ENCODE measurements around the gene FAM163B.
A peak's percentile ranks its signal among the peaks of the same experiment; 100 is the strongest.

FAM163B gene

DNA sequence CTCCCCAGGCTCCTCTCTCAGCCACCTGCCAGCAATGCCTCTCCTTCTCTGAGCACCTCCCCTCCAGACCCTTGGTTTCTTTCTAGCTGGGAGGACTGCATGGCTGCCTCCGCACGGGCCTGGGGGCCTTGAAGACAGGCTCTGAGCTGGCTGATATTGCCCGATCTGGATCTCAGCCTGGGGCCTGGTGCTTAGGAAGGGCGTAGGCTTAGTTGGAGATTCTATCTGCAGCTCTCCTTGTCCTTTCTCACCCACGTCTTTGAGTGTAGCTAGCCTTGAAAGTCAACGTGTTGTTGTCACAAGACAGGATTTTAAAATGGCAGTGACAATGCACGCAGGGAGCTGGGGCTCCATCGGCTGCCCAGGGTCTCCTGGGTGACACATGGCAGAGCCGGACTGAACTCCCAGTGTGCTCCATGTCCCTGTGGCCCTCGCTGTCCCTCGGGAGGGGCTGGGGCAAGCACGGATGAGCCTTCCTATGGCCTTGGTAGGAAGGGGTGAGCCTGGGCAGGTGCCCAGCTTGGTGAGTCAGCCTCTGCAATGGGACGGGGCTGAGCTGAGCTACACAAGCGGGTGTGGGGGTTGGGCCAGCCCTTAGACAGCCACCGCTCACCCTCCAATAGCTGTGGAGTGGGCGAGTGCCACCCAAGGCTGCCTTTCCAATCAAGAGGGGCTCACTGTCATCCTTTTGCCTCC, 65.3 kb downstream of the FAM163B start:
- DNase-seq (ENCODE audit: low spot score): no peak

DNA sequence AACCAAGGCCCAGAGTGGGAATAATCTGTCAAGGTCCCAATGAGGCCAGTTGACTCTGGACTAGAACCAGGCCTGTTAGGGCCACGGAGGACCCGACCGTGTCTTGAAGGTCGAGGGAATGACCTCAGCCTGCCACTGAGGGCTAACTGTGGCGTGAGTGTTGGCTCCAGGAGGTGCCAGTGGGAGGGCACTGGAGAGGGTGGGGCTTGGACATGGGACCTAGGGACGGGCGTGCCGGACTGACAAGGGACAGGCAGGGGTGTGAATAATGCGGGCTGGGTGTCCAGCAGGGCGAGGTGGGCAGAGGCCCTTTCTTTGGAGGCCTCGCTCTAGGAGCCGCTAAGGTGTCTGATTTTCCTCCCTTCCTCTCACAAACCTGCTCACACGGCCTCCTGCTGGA, 67.2 kb downstream of the FAM163B start:
- DNase-seq (ENCODE audit: low spot score): no peak

DNA sequence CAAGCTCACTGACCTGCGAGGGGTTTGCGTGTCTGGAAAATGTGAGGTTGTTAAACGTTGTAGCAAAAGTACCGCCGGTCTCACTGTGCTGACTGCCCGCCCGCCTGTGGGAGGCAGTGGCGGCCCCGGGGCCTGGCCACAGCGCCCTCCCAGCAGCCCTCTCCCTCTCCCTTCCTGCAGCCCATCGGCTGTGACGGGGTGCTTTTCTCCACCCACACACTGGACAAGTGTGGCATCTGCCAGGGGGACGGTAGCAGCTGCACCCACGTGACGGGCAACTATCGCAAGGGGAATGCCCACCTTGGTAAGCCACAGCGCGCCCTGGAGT, 68.5 kb downstream of the FAM163B start:
- no peak for DNase-seq (ENCODE audit: low spot score)

DNA sequence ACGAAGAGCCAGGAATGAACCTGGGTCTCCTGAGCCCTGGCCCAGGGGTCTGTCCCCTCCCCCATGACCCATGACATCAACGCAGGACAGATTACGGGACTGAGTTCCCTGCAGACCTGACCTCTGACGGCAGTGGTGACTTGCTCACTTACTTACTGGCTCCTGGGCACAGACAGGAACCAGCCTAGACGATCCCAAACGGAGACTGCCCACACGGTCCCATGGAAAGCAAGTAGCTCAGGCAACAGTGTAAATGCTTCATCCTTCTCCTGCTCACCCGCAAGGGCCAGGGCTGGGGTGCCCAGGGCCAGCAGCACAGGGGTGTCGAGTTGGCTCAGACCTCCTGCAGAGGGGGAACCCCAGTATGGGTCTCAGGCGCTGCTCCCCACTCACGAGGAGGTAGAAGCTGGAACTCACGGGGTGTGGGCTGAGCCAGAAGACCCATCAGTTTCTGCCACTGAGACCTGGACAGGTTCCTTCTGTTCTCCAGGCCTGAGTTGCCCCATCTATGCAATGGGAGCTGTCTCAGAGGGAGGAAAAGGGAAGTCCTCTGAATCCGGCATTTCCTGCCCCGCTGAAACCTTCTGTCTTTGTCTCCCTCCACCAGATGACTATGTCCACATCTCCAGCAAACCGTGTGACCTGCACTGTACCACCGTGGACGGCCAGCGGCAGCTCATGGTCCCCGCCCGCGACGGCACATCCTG, 69.0 kb downstream of the FAM163B start:
- no peak for DNase-seq (ENCODE audit: low spot score)

DNA sequence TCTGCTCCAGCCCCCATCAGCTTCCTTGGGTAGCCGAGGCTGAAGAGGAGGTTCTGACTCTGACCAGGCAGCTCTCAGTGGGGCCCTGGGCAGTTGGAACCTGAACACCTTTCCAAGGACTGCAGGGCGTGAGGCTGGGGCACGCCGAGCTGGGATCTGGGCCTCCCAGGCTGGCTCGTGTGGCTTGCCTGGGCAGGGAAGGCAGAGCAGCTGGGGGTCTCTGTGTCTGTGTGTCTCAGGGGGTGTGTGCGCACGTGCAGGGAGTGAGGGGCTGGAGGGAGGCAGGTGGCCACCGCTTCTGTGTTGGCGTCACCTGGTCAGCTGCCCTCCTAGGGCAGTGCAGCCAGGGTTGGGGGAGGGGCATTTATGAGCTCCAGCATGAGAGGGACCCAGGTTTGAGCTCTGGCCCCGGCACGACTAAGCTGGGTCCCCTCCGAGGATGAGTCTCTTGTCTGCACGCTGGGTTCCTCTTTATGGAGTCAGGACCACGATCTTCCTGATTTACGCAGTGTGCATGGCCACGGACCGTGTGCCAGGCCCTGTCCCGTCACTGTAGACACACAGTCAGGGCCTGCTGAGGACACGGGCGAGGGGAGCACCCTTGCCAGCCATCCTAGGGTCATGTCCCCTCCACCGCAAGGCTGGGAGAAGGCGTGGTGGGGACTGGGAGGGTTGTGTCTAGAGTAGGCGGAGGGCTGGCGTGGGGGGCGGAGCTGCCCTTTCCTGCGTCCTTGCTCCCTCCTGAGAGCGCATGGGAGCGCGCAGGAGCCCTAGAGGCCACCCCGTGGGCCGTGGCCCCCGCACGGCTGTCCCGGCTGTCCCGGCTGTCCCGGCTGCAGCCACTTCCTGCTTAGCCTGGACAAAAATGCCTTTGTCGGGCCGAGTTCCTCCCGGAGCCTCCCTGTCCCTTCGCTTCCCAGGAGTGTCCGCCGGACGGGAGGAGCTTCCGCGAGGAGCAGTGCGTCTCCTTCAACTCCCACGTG, 70.0 kb downstream of the FAM163B start:
- DNase-seq (ENCODE audit: low spot score): no peak

DNA sequence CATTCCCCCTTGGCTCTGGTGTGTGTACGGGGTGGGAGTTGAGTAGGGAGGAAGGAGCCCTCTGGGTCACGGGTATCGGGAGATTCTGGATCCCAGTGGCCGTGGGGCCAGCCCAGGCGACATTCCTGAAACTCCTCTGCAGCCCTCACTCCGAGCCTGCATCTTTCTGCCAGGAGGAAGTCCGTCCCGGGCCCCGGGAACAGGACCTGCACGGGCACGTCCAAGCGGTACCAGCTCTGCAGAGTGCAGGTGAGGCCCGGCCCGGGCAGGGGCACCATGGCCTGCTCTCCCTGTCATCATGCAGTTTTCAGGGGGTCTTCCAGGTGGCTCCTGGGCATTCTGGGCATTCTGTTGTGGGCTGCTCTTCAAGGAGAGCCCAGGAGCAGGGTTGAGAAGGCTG, 71.0 kb downstream of the FAM163B start:
- DNase-seq (ENCODE audit: low spot score): no peak

DNA sequence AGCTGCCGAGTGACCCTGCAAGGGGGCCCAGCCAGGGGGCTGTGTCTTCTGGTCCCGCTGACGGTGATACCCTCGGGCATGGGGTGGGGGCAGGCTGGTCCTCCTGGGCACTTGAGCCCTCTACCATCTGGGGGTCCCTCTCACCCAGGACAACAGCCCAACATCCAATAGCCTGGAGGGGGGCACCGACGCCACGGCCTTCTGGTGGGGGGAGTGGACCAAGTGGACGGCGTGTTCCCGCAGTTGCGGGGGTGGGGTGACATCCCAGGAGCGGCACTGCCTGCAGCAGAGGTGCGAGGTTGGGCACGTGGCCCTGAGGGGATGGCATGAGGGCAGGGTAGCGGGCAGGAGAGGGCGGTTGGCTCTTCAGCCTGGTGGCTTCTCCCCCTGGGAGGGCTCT, 71.9 kb downstream of the FAM163B start:
- DNase-seq (ENCODE audit: low spot score): no peak

DNA sequence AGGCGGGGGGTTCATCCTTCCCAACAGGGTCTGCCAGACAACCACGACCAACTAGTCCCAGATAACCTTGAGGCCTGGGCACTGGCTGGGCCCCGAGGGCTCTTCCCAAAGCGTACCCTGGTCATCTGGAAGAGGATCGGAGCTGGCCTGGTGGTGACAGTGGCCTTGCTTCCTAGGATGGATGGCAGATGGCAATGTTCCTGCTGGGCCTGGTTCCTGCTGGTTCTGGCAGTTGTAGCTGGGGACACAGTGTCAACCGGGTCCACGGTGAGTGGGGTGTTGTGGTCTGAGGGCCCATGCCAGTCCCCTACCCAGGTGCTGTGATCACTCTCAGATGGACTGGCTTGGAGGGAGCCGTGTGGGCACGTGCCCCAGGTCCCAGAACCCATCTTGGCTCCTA, 72.7 kb downstream of the FAM163B start:
- no peak for DNase-seq (ENCODE audit: low spot score)

DNA sequence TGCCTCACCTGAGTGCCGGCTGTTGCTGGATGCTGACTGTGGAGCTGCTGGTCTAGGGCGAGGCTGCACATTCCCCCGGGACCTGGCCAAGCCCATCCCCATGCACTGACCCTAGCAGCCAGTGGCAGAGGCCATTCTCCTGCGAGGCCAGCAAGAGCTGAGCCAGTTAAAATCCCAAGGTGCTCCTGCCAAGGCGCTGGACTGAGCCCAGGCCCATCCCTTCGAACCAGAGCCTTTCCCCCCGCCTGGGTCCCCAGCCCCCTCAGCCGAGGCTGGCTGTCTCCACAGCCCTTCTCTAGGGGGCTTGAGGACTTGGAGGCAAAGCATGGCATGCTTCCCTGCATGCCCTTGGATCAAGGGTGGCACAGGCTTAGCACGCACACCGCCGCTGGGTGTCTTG, 73.1 kb downstream of the FAM163B start:
- DNase-seq (ENCODE audit: low spot score): no peak

DNA sequence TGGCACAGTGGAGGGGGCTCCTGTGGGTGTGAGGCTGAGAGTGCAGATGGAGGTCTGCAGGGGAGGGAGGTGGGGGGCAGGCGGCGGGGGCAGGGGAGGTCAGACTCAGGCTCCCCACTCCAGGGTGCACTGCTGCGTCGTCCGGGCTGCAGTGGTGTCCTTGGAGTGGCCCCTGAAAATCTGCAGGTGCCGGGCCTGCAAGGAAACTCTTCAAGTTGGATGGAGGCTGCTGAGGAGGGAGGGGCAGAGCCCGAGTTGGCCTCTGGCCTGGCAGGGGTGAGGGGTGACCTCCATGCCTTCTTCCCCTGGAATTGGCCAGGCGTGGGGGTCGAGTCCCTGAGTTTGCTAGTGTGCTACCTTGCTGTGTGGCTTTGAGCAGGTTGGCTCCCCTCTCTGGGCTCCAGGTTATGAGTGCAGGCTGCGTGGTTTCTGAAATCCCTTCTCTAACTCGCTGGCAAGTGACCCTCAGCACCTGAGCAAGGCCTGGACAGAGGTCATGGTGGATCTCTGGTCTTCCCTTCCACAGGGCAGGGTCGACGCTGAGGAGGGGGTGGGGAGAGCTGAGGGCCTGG, 73.8 kb downstream of the FAM163B start:
- DNase-seq (ENCODE audit: low spot score): no peak

DNA sequence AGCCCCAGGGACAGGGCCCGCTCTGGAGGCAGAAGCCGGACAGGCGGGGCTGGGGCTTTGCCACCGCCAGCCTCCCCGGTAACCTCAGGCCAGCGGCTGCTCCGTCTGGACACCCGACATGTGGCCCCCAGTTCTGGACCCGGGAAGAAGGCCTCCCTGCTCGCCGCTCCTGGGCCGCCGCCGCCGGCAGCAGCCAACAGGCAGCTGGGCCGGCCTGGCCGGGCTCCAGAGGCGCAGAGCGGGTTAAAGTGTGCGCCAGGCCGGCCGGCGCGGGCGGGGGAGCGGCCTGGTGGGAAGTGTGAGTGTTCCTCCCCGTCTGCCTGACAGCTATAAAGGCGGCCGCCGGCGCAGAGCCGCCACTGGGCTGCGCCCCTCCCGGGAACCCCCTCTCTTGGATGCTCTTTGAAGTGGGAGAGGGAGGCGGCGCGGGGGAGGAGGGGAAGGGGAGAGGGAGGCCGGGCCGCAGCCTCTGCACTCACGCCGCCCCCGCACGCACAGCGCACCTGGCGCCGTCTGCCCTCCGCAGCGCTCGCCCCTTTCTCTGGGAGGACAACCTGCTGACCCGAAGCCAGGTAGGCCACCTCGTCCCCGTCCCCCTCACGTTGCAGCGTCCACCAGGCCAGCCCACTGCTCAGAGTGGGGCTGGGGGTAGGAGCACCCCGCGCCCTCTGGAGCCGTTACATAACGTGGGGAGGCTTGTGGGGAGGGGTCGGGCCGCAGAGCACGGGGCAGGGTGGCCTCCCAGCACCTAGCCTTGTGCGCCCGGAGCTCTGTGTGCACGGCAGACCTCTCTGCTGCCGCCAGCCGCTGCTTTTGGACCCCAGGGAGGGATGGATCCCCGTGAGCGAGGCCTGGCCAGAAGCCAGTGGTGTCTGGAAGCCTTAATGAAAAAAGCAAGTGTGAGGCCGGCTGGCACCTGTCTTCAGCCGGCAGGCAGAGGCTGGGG, 74.6 kb downstream of the FAM163B start, which contains the start of gene ADAMTSL2:
TSS of gene ADAMTSL2 (plus strand) at position 359 of the 946 bp plus-strand sequence. CDS start 2,009 bp downstream, outside the sequence.
- DNase-seq (ENCODE audit: low spot score): peak; percentile 85

DNA sequence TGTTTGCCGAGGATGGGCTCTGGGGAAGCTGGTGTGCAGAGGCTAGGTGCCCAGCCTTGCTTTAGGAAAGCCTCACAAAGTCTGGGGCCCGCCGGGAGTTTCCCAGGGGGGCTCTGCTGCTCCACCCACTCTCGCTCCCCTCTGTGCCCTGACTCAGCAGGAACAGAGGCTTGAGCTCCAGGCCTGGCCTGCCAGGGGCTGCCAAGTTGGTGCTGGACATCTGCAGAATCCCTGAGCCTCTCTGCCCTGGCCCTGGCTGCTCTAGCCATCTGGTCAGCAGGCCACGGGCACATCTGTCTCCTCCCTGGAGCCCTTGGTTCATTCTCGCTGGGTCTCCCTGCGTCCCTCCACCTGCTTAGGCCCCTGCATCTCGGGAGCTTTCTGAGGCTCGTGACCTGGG, 75.3 kb downstream of the FAM163B start:
- DNase-seq (ENCODE audit: low spot score): no peak

DNA sequence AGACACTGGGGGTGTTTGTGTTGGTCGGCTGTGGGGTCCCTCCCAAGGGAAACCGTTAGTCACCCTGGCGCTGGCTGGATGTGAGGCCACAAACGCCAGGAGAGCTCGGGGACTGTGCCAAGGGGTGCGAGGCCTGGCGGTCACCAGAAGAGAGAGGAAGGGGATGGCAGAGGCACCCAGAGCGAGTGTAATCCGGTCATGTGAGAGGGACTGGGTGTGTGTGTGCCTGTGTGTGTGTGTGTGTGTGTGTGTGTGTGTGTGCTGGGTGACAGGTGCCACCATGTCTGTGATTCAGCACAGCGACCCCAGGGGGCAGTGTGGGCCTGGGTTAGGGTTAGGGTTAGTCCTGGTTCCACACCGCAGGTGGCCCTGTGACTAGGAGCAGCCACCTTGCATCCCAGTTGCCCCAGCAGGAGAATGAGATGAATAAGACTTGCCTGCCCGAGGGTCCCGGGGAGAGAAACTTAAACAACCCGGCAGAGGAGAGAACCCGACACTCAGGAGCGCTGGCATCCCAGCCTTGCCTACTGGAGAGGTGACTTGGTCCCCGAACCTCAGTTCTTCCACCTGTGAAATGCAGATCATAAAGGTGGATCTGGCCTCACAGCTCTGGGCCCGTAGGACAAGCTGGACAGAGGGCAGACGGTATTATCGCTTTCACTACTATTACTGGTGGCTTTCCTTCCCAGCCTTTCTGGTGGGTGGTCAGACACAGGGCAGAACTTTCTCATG, 76.1 kb downstream of the FAM163B start:
- DNase-seq (ENCODE audit: low spot score): peak; percentile 71

DNA sequence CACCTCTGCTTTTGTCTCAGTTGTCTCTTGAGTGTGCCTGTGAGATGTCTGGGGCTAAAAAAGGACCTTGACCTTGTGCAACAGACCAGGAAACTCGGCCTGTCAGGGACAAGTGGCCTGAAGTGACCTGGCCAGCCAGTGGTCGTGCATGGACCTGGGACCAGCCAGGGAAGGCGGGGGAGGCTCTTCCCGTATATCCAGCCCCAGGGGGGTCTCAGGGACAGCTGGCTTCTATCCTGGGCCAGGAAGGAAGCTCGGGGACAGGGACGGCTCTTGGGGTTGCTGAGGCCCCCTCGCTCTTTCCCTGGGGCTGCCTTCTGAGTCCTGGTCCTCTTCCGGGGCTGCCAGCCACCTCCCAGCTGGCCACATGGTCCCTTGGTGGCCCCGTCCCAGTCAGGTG, 77.9 kb downstream of the FAM163B start:
- no peak for DNase-seq (ENCODE audit: low spot score)

DNA sequence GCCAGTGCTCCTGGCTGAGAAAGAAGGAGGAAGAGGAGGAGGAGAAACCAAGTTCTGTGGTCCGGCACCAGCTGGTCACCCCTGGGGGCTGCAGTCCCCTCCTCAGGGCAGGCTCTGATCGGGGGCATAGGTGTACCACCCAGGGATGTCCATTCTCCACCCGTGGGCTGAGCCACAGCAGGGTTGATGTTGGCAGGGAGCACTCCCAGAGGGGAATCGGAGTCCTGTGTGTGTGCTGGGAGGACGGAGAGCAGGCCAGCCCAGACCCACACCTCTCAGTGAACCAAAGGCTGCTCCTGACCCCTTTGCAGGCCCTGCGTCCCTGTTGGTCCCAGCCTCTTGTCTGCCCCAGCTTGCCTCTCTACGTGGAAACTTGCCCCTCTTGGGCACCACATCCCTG, 79.3 kb downstream of the FAM163B start:
- DNase-seq (ENCODE audit: low spot score): no peak

DNA sequence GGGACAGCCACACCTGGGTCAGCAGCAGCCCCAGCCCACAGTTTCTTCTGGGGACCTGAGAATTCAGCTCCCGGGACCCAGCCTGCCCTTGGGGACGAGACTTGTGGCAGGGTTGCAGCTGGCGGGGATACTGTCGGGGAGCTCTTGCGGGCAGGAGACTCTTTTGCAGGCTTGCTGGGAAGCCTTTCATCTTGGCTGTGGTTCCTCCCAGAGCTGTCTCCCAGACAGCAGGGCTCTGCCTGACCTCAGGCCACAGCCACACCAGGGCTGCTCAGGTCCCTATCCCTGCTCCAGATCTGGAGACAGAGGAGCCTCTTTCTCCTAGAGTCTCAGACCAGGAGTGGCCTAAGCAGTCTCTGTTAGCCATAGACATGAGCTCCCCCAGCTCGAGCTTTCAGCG, 79.7 kb downstream of the FAM163B start:
- no peak for DNase-seq (ENCODE audit: low spot score)

DNA sequence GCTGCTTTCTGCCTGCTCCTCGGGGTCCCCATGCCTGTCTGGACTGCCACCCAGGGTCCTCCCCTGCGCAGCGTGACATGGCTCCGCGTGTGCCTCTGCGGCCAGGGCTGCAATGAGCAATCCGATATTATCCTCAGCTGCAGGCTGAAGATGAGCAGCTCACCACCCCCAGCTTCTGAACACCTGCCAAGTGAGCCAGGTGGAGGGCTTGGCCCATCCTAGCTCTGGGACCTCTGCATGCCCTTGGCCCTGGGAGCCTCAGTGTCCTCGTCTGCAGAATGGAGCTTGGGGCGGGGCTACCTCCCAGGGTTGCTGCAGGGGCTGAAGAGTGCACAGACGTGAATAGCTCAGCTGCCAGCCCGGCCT, 80.3 kb downstream of the FAM163B start:
- DNase-seq (ENCODE audit: low spot score): no peak

DNA sequence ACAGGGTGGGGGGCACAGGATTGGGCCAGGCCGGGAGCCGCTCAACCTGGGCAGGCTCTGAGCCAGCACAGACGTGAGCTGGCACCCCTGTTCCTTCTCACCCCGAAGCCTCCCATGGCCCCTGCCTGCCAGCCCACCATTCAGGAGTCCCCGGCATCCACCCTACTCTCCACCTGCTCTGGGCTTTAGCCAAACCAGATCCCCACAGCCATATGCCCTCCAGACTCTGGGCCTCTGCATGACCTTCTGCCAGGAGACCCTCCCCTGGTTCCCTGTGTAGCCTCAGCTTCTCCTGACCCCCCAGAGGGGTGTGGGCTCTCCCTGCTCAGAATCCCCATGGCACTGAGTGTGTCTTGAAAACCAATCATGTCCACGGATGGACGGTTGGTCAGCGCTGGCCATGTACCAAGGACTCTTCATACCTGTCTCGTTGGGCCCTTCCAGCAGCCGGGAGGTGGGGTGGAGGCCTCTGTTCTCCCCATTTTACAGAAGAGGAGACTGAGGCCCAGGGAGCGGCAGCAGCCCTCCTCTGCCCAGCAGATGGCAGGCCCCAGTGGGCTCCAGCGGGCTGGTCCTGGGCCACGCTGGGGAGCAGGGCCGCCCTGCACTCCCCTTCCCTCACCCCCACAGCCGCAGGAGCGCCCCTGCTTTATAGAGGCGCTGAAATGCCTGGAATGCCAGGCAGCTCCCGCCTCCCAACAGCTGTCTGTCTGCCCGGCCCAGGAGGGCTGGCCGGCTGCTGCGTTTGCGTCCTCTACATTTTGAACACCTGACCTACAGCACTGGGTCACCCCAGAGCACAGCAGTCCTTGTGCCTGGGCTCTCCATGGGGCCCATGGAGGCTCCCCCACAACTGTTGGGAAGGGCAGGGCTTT, 81.0 kb downstream of the FAM163B start:
- DNase-seq (ENCODE audit: low spot score): no peak

DNA sequence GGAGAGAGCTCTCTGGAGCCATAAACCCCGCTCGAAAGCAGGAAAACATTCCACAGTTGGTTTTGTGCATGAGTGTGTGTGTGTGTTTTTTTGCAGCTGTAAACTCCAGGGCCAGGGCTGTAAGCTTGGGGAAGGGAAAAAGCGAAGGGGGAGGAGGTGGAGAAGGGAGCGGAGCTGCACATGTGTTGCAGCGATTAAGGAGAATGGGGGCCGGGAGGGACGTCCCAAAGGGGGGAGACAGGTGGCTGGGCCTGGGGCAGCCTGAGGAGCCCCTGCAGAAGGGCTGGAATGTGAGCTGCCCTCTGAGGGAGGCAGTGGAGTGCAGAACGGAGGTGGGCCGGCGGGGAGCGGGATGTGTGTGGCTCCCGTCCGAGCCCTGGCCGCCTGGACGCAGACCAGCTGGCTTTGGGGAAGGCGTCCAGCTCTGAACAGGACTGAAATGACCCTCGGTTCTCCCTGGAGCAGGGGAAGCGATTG, 81.7 kb downstream of the FAM163B start:
- no peak for DNase-seq (ENCODE audit: low spot score)

All from AG08396 (cell line).